Caco-2 (cell line): ENCODE measurements around the gene COL27A1. TPM values are rescaled to one million over a fixed set of nuclear protein-coding genes. Genes with fewer than 3 reads are reported as not detected.

ENCODE experiments used
- BruUV-seq: library from RNA; stranded (reverse); fragments of 400-500 nt; replicated peaks from 2 replicates; lab custom pipeline; 2021; lab: Mats Ljungman, UMichigan
- CTCF ChIA-PET: fragments of 300-600 bp; sonication (Branson Sonifier 250); formaldehyde crosslinking; loops from one replicate; lab custom pipeline; 2022; ENCODE audit warnings: antibody characterized with exemption; lab: Charles Lee
- POLR2A ChIA-PET: fragments of 300-600 bp; sonication (Branson Sonifier 250); formaldehyde crosslinking; loops from one replicate; lab custom pipeline; 2022; ENCODE audit warnings: antibody characterized with exemption; lab: Charles Lee
- DNase-seq, 2 experiments: peaks; one replicate each; pipeline versions ENCODE4 v3.0.0 to v3.0.0-alpha.2; 2020 to 2022
- H3K27me3 ChIP-seq: replicated peaks from 2 replicates; pipeline ENCODE4 v1.6.0; 2011; ENCODE audit warnings: low read length; ENCODE audit not compliant: control insufficient read depth, insufficient read depth
- H3K36me3 ChIP-seq: 2 replicates; pipeline ENCODE4 v1.5.1; 2011; ENCODE audit warnings: low read length; ENCODE audit not compliant: control insufficient read depth, insufficient read depth
- H3K4me1 ChIP-seq: fragments of 250-450 bp; sonication (Bioruptor Pico); 2 replicates; pipeline ENCODE4 v1.5.1; 2020; ENCODE audit warnings: mild to moderate bottlenecking
- H3K4me3 ChIP-seq: 2 replicates; pipeline ENCODE4 v1.5.1; 2011; ENCODE audit warnings: low read depth, mild to moderate bottlenecking, control low read depth, low read length
- H3K9me3 ChIP-seq: fragments of 250-450 bp; sonication (Bioruptor Pico); 2 replicates; pipeline ENCODE4 v1.5.1; 2020; ENCODE audit warnings: mild to moderate bottlenecking, moderate library complexity
- H3K27ac Mint-ChIP-seq: one replicate; pipeline ENCODE4 v1.8.0; 2022; ENCODE audit warnings: mixed read lengths; ENCODE audit not compliant: unreplicated experiment
- H3K27me3 Mint-ChIP-seq: one replicate; pipeline ENCODE4 v1.8.0; 2022; ENCODE audit warnings: mixed read lengths; ENCODE audit not compliant: insufficient read depth, unreplicated experiment
- H3K36me3 Mint-ChIP-seq: one replicate; pipeline ENCODE4 v1.8.0; 2022; ENCODE audit warnings: mild to moderate bottlenecking, mixed read lengths; ENCODE audit not compliant: insufficient read depth, unreplicated experiment
- H3K4me1 Mint-ChIP-seq: one replicate; pipeline ENCODE4 v1.8.0; 2022; ENCODE audit warnings: low read depth, mixed read lengths; ENCODE audit not compliant: unreplicated experiment
- H3K4me3 Mint-ChIP-seq: one replicate; pipeline ENCODE4 v1.8.0; 2022; ENCODE audit warnings: mild to moderate bottlenecking, moderate library complexity, mixed read lengths; ENCODE audit not compliant: unreplicated experiment
- H3K9me3 Mint-ChIP-seq: one replicate; pipeline ENCODE4 v1.8.0; 2022; ENCODE audit warnings: mixed read lengths; ENCODE audit not compliant: unreplicated experiment
- intact Hi-C: fragments of 100-400 bp; cut with micrococcal nuclease; formaldehyde crosslinking; loops from one replicate; pipeline ENCODE4 v1.10.0; 2022; ENCODE audit not compliant: unreplicated experiment
- total RNA-seq: library from RNA; stranded (reverse); gene quantifications from 2 replicates; pipeline ENCODE4 v1.2.3, GENCODE V29; 2022
- TF ChIP-seq, protein P1 (sequence below), 2 experiments: fragments of 200-600 bp in 1 of 2; IDR thresholded peaks; 1 replicate in 1 of 2; 2 replicates in 1 of 2; pipeline versions ENCODE4 v1.5.1 to v1.8.0; 2011 to 2022; ENCODE audit warnings: antibody characterized with exemption in 1 of 2, control low read depth in 1 of 2, inconsistent platforms in 1 of 2, low read depth in 1 of 2, low read length in 1 of 2, mild to moderate bottlenecking in 1 of 2, moderate library complexity in 1 of 2; ENCODE audit not compliant: insufficient read depth in 1 of 2, severe bottlenecking in 1 of 2, unreplicated experiment in 1 of 2

COL27A1 gene
- total RNA-seq, 1 experiment from 2014 or later: 31.1 TPM

DNA sequence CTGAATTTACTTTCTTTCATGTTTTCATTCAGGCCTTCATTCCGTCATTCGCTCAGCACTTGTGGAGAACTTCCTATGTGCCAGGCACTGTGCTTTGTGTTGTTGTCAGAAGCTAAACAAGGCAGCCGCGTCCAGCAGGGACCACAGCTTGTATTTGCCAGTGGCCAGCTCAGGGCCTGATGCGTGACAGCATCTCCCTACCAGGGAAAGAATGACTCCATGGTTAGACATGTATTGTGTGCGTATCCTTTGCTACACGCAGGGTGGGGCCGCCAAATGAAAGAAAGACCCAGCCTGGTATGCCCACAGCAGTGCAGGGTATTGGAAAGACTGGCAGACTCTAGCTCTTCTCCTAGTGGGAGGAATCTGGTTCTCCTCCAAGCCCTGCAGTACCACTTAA, 4.7 kb upstream of the COL27A1 start:
- H3K4me3 Mint-ChIP-seq: no peak overlapping the region
- Histone ChIP-seq H3K4me1 (peaks cover 15% of the 10 kb centered on the region), H3K27me3 (no peaks in the 10 kb centered on the region), H3K9me3 (no peaks in the 10 kb centered on the region), H3K4me3 (no peak overlapping the region), H3K36me3 (no peaks in the 10 kb centered on the region)
- TF ChIP-seq, protein P1, sequence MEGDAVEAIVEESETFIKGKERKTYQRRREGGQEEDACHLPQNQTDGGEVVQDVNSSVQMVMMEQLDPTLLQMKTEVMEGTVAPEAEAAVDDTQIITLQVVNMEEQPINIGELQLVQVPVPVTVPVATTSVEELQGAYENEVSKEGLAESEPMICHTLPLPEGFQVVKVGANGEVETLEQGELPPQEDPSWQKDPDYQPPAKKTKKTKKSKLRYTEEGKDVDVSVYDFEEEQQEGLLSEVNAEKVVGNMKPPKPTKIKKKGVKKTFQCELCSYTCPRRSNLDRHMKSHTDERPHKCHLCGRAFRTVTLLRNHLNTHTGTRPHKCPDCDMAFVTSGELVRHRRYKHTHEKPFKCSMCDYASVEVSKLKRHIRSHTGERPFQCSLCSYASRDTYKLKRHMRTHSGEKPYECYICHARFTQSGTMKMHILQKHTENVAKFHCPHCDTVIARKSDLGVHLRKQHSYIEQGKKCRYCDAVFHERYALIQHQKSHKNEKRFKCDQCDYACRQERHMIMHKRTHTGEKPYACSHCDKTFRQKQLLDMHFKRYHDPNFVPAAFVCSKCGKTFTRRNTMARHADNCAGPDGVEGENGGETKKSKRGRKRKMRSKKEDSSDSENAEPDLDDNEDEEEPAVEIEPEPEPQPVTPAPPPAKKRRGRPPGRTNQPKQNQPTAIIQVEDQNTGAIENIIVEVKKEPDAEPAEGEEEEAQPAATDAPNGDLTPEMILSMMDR (IDR thresholded peaks at IDR 0.05; ENCODE audit: insufficient read depth in 1 of 2, low read depth in 1 of 2, low read length in 1 of 2, severe bottlenecking in 1 of 2, unreplicated experiment in 1 of 2): no peak
- no peak overlapping the region for H3K27ac Mint-ChIP-seq
- H3K36me3 Mint-ChIP-seq: no peaks in the 10 kb centered on the region
- ChIA-PET POLR2A (no interaction called here), CTCF (interaction anchor here (0.5 to 1.0 kb wide), 3 partner anchors 16 to 140 kb away, joined by 3 read pairs; no protein-coding TSS in a partner anchor)
- peaks cover 7% of the 10 kb centered on the region for H3K4me1 Mint-ChIP-seq
- DNase-seq: no peak
- BruUV-seq: no TSS peak
- intact Hi-C loops: no loop called here
- H3K9me3 Mint-ChIP-seq: no peaks in the 10 kb centered on the region
- no peaks in the 10 kb centered on the region for H3K27me3 Mint-ChIP-seq

DNA sequence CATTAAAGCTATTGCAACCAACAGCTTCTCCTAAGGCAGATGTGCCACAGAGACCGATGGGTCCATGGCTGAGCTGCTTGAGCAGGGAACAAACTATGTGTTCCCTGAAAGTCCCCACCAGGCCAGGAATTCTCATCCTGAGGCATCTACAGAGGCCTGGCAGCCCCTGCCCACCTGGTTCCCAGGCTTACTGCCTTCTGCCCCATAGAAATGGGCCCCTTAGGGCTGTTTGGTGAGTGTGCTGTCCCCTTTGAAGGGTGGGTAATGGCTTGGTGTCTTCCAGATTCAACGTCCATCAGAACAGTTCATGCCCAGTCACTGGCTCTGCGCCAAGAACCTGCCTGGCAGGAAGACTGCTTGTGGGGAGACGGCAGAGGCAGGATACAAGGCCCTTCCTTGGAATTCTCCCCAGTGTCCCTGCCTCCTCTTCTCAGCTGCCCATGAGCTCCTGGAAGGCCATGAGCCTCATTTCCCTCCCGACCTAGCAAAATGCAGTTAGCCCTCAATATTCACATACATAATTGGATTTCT, 3.8 kb upstream of the COL27A1 start:
- H3K27me3 Mint-ChIP-seq: no peaks in the 10 kb centered on the region
- H3K9me3 Mint-ChIP-seq: no peaks in the 10 kb centered on the region
- H3K4me1 Mint-ChIP-seq: peaks cover 7% of the 10 kb centered on the region
- no peak for DNase-seq
- Histone ChIP-seq H3K27me3 (no peaks in the 10 kb centered on the region), H3K36me3 (no peaks in the 10 kb centered on the region), H3K4me1 (peaks cover 11% of the 10 kb centered on the region), H3K4me3 (no peak overlapping the region), H3K9me3 (no peaks in the 10 kb centered on the region)
- no TSS peak for BruUV-seq
- CTCF ChIA-PET: interaction anchor here (0.5 to 1.0 kb wide), 2 partner anchors 53 to 139 kb away, joined by 3 read pairs; no protein-coding TSS in a partner anchor
- no peak overlapping the region for H3K27ac Mint-ChIP-seq
- intact Hi-C loops: no loop called here
- H3K36me3 Mint-ChIP-seq: no peaks in the 10 kb centered on the region
- POLR2A ChIA-PET: no interaction called here
- TF ChIP-seq, protein P1 (IDR thresholded peaks at IDR 0.05; ENCODE audit: insufficient read depth in 1 of 2, low read depth in 1 of 2, low read length in 1 of 2, severe bottlenecking in 1 of 2, unreplicated experiment in 1 of 2): no peak
- H3K4me3 Mint-ChIP-seq: no peak overlapping the region

DNA sequence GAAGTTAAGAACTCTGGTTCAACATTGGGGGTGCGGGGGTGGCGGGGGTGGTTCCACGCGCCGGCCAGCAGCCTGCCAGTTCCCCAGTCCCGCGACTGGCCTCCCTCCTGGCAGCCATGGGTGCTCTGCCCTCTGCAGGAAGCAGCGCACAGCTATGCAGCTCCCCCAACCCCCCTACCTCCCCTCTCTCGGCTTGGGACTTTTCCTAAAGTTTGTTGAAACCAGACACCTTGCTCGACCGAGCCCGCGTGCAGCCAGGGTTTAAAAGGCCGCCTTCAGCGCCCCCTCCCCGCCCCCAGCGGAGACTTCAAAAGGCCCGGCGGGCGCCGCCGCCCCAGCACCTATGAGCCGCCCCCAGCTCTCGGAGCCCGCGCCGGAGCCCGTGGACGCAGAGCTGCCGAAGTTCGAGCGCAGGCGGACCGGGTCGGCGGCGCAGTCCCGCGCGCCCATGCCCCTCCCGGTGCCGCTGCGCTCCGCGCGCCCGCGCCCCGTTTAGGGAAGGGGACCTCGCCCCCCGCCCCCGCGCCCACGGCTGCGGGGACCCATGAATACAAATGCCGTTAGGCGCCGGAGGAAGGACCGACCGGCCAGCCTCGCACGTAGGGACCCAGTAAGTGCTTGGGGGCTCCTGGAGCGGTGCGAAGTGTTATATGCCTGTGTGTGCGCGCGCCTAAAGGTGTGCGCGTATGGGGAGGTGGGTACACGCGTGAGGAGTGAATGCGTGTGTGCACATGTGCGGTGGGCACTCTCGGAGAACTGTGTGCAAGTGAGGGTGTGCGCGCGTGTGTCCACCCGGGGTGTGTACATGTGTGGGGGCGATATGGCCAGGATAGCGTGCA, 1.4 kb upstream of the COL27A1 start:
- peaks cover 13% of the 10 kb centered on the region for H3K4me1 Mint-ChIP-seq
- peaks cover 6% of the 10 kb centered on the region for H3K36me3 Mint-ChIP-seq
- intact Hi-C loops: loop anchor here (1.0 kb wide), 1 partner anchor 46 kb away; no protein-coding TSS in a partner anchor
- DNase-seq: peak; percentile 78 to 80
- ChIA-PET CTCF (interaction anchor here (0.9 to 4.1 kb wide), 8 partner anchors 11 to 146 kb away, joined by 3 to 76 read pairs (median 4); no protein-coding TSS in a partner anchor), POLR2A (interaction anchor here (1.0 kb wide), 1 partner anchor 73 kb away, joined by 3 read pairs; no protein-coding TSS in a partner anchor)
- no peaks in the 10 kb centered on the region for H3K27me3 ChIP-seq
- peak overlapping the region; percentile 78 for H3K4me3 Mint-ChIP-seq
- H3K4me3 ChIP-seq: peak overlapping the region; percentile 81
- no peak overlapping the region for H3K27ac Mint-ChIP-seq
- no peaks in the 10 kb centered on the region for H3K27me3 Mint-ChIP-seq
- H3K4me1 ChIP-seq: peaks cover 11% of the 10 kb centered on the region
- no peaks in the 10 kb centered on the region for H3K9me3 ChIP-seq
- no peaks in the 10 kb centered on the region for H3K9me3 Mint-ChIP-seq
- no TSS peak for BruUV-seq
- TF ChIP-seq, protein P1 (IDR thresholded peaks at IDR 0.05; ENCODE audit: insufficient read depth in 1 of 2, low read depth in 1 of 2, low read length in 1 of 2, severe bottlenecking in 1 of 2, unreplicated experiment in 1 of 2): peak; percentile 31 to 78
- no peaks in the 10 kb centered on the region for H3K36me3 ChIP-seq
